ENCODE data around the gene MR1. TPM values are rescaled to one million over a fixed set of nuclear protein-coding genes. Genes with fewer than 3 reads are reported as not detected.

The MR1 gene
- 0.74 and 1.5 TPM in 2 replicates for total RNA-seq (2014; rRNA removed; shearing (Covaris generic))

GRCh38 chr1:181033799-181034451, at the start of gene MR1:
MR1 (plus strand) TSS chr1:181033983; CDS start chr1:181034008, 25 bp downstream.
- peak; percentile 57 for DNase-seq (ENCODE audit: low spot score)

GRCh38 chr1:180988253-180988752, 45.5 kb upstream of the MR1 start:
- no peak for DNase-seq (ENCODE audit: low spot score)

- no peak for DNase-seq (ENCODE audit: low spot score)
Observed at GRCh38 chr1:180994262-180994661, 39.5 kb upstream of the MR1 start.

GRCh38 chr1:180997843-180998504, 35.8 kb upstream of the MR1 start:
- DNase-seq (ENCODE audit: low spot score), result no peak

- no peak for DNase-seq (ENCODE audit: low spot score)
Observed at GRCh38 chr1:181001091-181001780, 32.5 kb upstream of the MR1 start.

GRCh38 chr1:181002582-181003172, 31.1 kb upstream of the MR1 start:
- no peak for DNase-seq (ENCODE audit: low spot score)

- no peak for DNase-seq (ENCODE audit: low spot score)
Observed at GRCh38 chr1:181010789-181011188, 23.0 kb upstream of the MR1 start.

- DNase-seq (ENCODE audit: low spot score), result no peak
Observed at GRCh38 chr1:181011301-181012202, 22.2 kb upstream of the MR1 start.

- no peak for DNase-seq (ENCODE audit: low spot score)
Observed at GRCh38 chr1:181012203-181012745, 21.5 kb upstream of the MR1 start.

- DNase-seq (ENCODE audit: low spot score), result no peak
Observed at GRCh38 chr1:181013144-181013543, 20.6 kb upstream of the MR1 start.

GRCh38 chr1:181014477-181015250, 19.1 kb upstream of the MR1 start:
- no peak for DNase-seq (ENCODE audit: low spot score)

GRCh38 chr1:181015251-181015615, 18.6 kb upstream of the MR1 start:
- no peak for DNase-seq (ENCODE audit: low spot score)

GRCh38 chr1:181016563-181016962, 17.2 kb upstream of the MR1 start:
- DNase-seq (ENCODE audit: low spot score), result no peak

- DNase-seq (ENCODE audit: low spot score), result no peak
Observed at GRCh38 chr1:181018901-181019681, 14.7 kb upstream of the MR1 start.

- DNase-seq (ENCODE audit: low spot score), result no peak
Observed at GRCh38 chr1:181021159-181021558, 12.6 kb upstream of the MR1 start.

GRCh38 chr1:181021811-181022434, 11.9 kb upstream of the MR1 start:
- DNase-seq (ENCODE audit: low spot score), result peak; percentile 63

GRCh38 chr1:181023265-181024057, 10.3 kb upstream of the MR1 start:
- no peak for DNase-seq (ENCODE audit: low spot score)

- DNase-seq (ENCODE audit: low spot score), result no peak
Observed at GRCh38 chr1:181028196-181028595, 5.6 kb upstream of the MR1 start.
